GM19455 (cell line): Measurements from ENCODE around the gene AGA.
A peak's percentile ranks its signal among the peaks of the same experiment; 100 is the strongest.

Source experiments
- ATAC-seq: cut with Tn5 transposase; IDR thresholded peaks from one replicate; pipeline ENCODE4 v1.9.1; 2021; ENCODE audit not compliant: unreplicated experiment

Gene AGA

GRCh38 chr4:177441803-177442622, at the start of gene AGA:
Gene AGA (minus strand): TSS chr4:177442437. CDS start chr4:177442375, 62 bp downstream.
- peak; percentile 86 for ATAC-seq

- ATAC-seq, result no peak
Measured at GRCh38 chr4:177492022-177492421, 49.8 kb upstream of the AGA start.

DNA sequence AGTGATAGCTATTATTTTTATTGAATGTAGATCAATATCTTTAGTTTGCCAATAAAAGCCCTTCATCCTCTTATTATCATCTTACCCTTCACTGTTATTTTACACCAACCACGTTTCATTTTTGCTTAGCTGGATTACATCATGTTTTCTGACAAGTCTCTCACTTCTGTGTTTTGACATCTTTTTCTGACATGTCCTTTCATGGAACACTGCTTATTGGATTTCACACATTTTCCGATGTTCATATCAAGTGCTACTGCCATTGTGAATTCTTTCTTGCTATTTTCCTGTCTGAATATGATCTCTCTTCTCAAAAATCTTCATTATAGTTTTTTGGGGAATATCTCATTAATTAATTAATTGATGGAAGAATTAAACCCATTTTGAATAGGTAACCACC, 48.5 kb upstream of the AGA start:
- no peak for ATAC-seq

GRCh38 chr4:177489471-177490246, 47.4 kb upstream of the AGA start:
- no peak for ATAC-seq

DNA sequence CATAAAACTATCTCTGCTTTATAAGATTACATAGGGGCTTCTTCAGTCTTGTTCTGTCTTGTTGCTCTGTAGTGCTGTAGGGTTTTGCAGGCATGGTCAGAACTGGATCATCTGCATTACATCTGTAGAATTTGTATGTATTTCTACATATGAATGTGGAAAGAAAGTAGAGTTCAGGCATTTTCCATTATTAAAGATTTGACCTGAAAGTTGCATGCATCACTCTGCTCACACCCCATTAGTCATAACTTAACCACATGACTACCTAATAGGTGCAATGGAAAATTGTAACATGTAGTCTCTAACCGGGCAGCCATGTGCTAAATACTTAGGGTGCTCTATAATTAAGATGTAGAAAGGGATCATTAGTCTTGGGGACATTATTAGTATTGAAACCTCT, 45.7 kb upstream of the AGA start:
- no peak for ATAC-seq

- no peak for ATAC-seq
Measured at GRCh38 chr4:177485528-177485927, 43.3 kb upstream of the AGA start.

GRCh38 chr4:177484613-177485021, 42.4 kb upstream of the AGA start:
- no peak for ATAC-seq

- ATAC-seq, result no peak
Measured at GRCh38 chr4:177483760-177484159, 41.5 kb upstream of the AGA start.

GRCh38 chr4:177483271-177483670, 41.0 kb upstream of the AGA start:
- ATAC-seq, result no peak

GRCh38 chr4:177482367-177482766, 40.1 kb upstream of the AGA start:
- ATAC-seq, result no peak

GRCh38 chr4:177480795-177481194, 38.6 kb upstream of the AGA start:
- no peak for ATAC-seq

DNA sequence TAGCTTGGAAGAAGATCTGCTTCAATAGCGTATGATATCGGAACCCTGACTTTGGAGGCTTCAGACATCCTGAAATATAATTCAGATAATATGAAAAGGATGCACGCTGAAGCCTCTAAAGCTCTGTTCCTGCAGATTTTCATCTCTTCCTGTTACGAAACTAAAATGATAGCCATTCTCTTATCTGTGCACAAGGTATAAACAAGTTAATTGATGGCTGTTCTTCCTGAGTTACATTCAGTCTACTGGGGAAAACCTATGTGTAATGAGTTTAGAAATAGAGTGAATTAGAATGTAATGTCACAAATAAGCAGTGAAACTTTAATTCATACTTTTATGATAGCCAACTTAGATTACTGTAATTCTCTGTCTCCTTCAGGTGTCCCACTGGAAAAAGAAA, 36.8 kb upstream of the AGA start:
- ATAC-seq, result no peak

DNA sequence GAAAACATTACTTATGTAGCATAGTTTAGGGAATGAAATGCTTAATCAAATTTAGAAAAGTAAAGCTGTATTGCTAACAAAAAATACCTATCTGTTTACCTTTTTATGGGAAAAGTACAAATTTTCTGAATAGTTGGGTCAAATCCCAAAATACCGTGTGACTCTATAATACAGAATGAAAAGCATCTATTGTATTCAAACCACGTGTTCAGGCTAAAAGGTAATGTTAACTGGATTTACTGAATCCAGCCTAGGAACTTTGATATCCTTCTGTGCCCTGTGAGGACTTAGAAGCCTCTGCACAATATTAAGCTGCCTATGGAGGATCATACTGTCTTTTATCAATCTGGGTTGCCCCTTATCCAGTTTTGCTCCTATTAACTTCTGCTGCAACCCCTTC, 36.3 kb upstream of the AGA start:
- no peak for ATAC-seq

GRCh38 chr4:177473991-177474390, 31.8 kb upstream of the AGA start:
- no peak for ATAC-seq

DNA sequence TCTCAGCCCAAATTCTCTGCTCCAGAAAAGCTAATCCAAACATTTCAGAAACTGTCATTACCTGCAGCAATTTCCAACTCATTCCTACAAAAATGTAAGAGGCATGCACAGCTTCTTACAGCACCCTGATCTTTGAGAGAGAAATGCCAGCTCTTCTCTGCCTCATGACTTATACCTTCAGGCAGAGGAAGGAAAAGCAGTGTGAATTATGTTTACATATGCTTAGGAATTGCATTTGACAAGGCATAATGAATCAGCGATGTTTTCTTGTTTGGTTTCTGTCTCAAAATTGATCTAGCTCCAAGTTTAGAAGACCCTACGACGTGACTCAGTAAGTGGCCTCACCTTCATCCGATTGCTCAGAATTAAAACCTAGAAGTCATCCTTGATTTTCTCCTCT, 21.8 kb upstream of the AGA start:
- no peak for ATAC-seq

- ATAC-seq, result no peak
Measured at GRCh38 chr4:177461606-177462005, 19.4 kb upstream of the AGA start.

- no peak for ATAC-seq
Measured at GRCh38 chr4:177460460-177460859, 18.2 kb upstream of the AGA start.

DNA sequence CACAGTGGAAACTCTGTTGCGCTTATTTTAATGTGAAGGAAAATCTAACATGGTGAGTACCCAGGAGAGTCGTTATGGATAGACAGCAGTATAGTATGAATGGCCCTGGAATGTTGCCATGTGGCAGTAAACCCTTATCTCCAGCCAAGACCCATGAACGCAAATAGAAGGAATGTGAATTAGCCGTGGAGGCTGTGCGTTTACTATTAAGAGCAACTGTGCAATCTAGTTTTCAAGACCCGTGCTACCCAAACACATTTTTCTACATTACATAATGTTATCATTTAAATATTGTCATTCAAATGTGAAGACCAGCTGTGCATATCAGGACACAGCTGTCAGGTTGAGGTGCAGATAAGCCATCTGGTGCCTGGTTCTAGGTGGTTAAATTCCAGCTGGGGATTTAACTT, 13.3 kb upstream of the AGA start:
- no peak for ATAC-seq

DNA sequence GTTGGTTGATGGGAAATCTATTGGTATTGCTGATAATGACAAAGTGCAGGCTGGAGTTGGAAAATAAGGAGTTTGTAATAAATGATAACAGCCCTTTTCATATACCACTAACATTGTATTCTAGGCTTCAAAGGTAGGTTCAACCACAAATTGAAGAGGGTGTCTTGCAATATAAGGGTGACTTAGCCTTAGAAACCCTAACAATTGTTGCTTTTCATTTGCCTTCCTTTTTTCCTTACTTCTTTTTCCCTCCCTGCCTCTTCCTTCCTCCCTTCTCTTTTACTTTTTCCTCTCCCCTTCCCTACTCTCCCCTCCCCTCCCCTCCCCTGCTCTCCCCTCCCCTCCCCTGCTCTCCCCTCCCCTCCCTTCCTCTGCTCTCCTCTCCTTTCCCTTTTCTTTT, 10.9 kb upstream of the AGA start:
- no peak for ATAC-seq

DNA sequence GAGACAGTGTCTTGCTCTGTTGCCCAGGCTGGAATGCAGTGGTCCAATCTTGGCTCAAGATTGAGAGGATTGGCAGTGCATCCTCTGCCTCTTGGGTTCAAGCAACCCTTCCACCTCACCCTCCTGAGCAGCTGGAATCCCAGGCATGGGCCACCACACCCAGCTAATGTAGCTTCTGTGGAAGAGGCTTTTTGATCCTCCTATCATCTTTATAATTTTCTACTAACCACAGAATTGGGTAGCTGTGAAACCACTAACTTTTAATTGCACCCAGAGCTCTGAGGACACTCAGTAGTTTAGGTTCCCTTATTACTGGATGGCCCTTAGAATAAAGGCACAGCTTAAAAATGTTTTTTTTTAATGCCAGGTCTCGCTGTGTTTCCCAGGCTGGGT, 8.9 kb upstream of the AGA start:
- ATAC-seq, result no peak

- ATAC-seq, result no peak
Measured at GRCh38 chr4:177450426-177451107, 8.3 kb upstream of the AGA start.

GRCh38 chr4:177448850-177449249, 6.6 kb upstream of the AGA start:
- no peak for ATAC-seq
